Tibial nerve (tissue), 4 donors: ENCODE data around the gene PPP6R2.

Experiments used
- CTCF ChIP-seq, 5 experiments: fragments of 200-600 bp in 3 of 5; fragments of 450-650 bp in 2 of 5; sonication (generic) in 3 of 5; IDR thresholded peaks; one replicate each; pipeline ENCODE4 v1.5.1; 2016 to 2019; ENCODE audit warnings: antibody characterized with exemption in 5 of 5, mild to moderate bottlenecking in 3 of 5, moderate library complexity in 2 of 5
- EP300 ChIP-seq, 2 donors: sonication (generic); formaldehyde crosslinking; IDR thresholded peaks; one replicate each; pipeline ENCODE4 v1.6.1; 2017; ENCODE audit warnings: antibody characterized with exemption in 2 of 2, mild to moderate bottlenecking in 1 of 2
- POLR2A ChIP-seq, 2 donors: fragments of 450-650 bp; IDR thresholded peaks; one replicate each; pipeline ENCODE4 v1.6.1; 2017; ENCODE audit warnings: antibody characterized with exemption in 2 of 2, mild to moderate bottlenecking in 2 of 2, moderate library complexity in 2 of 2

GRCh38 chr22:50400931-50401330, 57.8 kb downstream of the PPP6R2 start:
- no peak for TF ChIP-seq CTCF (IDR thresholded peaks at IDR 0.05)
- no peak for TF ChIP-seq EP300 (IDR thresholded peaks at IDR 0.05)
- no peak for TF ChIP-seq POLR2A (IDR thresholded peaks at IDR 0.05)
